ENCODE results near the gene STX16. TPM values are rescaled to one million over a fixed set of nuclear protein-coding genes. Genes with fewer than 3 reads are reported as not detected.

Gene STX16
- total RNA-seq, 1 donor from 2014 or later: 87.5 TPM

GRCh38 chr20:58697201-58697866, 46.3 kb downstream of the STX16 start:
- Mint-ChIP-seq H3K36me3 (peaks cover 20% of the 10 kb centered on the region), H3K4me1 (peaks cover 20% of the 10 kb centered on the region), H3K27me3 (ENCODE audit: low read depth) (no peaks in the 10 kb centered on the region), H3K27ac (no peak overlapping the region), H3K9me3 (no peaks in the 10 kb centered on the region), H3K4me3 (no peak overlapping the region)
- DNase-seq (ENCODE audit: low spot score in 2 of 2, unreplicated experiment in 2 of 2): peak in 1 of 2 experiments; percentile 29
- TF ChIP-seq CTCF (IDR thresholded peaks at IDR 0.05; ENCODE audit: unreplicated experiment): no peak

GRCh38 chr20:58697867-58698703, 47.0 kb downstream of the STX16 start:
- H3K4me3 Mint-ChIP-seq: no peak overlapping the region
- no peaks in the 10 kb centered on the region for H3K27me3 Mint-ChIP-seq (ENCODE audit: low read depth)
- H3K9me3 Mint-ChIP-seq: no peaks in the 10 kb centered on the region
- no peak for TF ChIP-seq CTCF (IDR thresholded peaks at IDR 0.05; ENCODE audit: unreplicated experiment)
- peaks cover 20% of the 10 kb centered on the region for H3K4me1 Mint-ChIP-seq
- peaks cover 27% of the 10 kb centered on the region for H3K36me3 Mint-ChIP-seq
- DNase-seq (ENCODE audit: low spot score in 2 of 2, unreplicated experiment in 2 of 2): no peak
- no peak overlapping the region for H3K27ac Mint-ChIP-seq

- no peak for DNase-seq (ENCODE audit: low spot score in 2 of 2, unreplicated experiment in 2 of 2)
- TF ChIP-seq CTCF (IDR thresholded peaks at IDR 0.05; ENCODE audit: unreplicated experiment): no peak
- H3K4me1 Mint-ChIP-seq: peaks cover 13% of the 10 kb centered on the region
- H3K4me3 Mint-ChIP-seq: no peak overlapping the region
- no peaks in the 10 kb centered on the region for H3K9me3 Mint-ChIP-seq
- H3K36me3 Mint-ChIP-seq: peaks cover 36% of the 10 kb centered on the region
- no peak overlapping the region for H3K27ac Mint-ChIP-seq
- no peaks in the 10 kb centered on the region for H3K27me3 Mint-ChIP-seq (ENCODE audit: low read depth)
Measured at GRCh38 chr20:58698741-58699622, 47.9 kb downstream of the STX16 start.

- H3K36me3 Mint-ChIP-seq: peaks cover 42% of the 10 kb centered on the region
- peaks cover 3% of the 10 kb centered on the region for H3K9me3 Mint-ChIP-seq
- no peak for TF ChIP-seq CTCF (IDR thresholded peaks at IDR 0.05; ENCODE audit: unreplicated experiment)
- no peak overlapping the region for H3K27ac Mint-ChIP-seq
- H3K27me3 Mint-ChIP-seq (ENCODE audit: low read depth): no peaks in the 10 kb centered on the region
- no peak for DNase-seq (ENCODE audit: low spot score in 2 of 2, unreplicated experiment in 2 of 2)
- peaks cover 9% of the 10 kb centered on the region for H3K4me1 Mint-ChIP-seq
- no peak overlapping the region for H3K4me3 Mint-ChIP-seq
Measured at GRCh38 chr20:58699623-58700107, 48.6 kb downstream of the STX16 start.

- H3K27ac Mint-ChIP-seq: no peak overlapping the region
- peaks cover 9% of the 10 kb centered on the region for H3K4me1 Mint-ChIP-seq
- no peak overlapping the region for H3K4me3 Mint-ChIP-seq
- H3K9me3 Mint-ChIP-seq: peaks cover 4% of the 10 kb centered on the region
- H3K36me3 Mint-ChIP-seq: peaks cover 48% of the 10 kb centered on the region
- H3K27me3 Mint-ChIP-seq (ENCODE audit: low read depth): no peaks in the 10 kb centered on the region
- TF ChIP-seq CTCF (IDR thresholded peaks at IDR 0.05; ENCODE audit: unreplicated experiment): no peak
- DNase-seq (ENCODE audit: low spot score in 2 of 2, unreplicated experiment in 2 of 2): peak in 1 of 2 experiments; percentile 28
Measured at GRCh38 chr20:58700121-58700821, 49.2 kb downstream of the STX16 start.
